BE2C (cell line): Measurements from ENCODE around the gene SYT17.
A peak's percentile ranks its signal among the peaks of the same experiment; 100 is the strongest.

Experiments
- DNase-seq: peaks from one replicate; pipeline ENCODE4 v3.0.0-alpha.2; 2020
- H3K27me3 ChIP-seq: fragments of 250-450 bp; sonication (Bioruptor Pico); 2 replicates; pipeline ENCODE4 v1.5.1; 2020; ENCODE audit warnings: mild to moderate bottlenecking
- H3K36me3 ChIP-seq: fragments of 250-450 bp; sonication (Bioruptor Pico); 2 replicates; pipeline ENCODE4 v1.5.1; 2020; ENCODE audit warnings: mild to moderate bottlenecking
- H3K4me1 ChIP-seq: fragments of 250-450 bp; sonication (Bioruptor Pico); 2 replicates; pipeline ENCODE4 v1.5.1; 2020
- H3K4me3 ChIP-seq: 2 replicates; pipeline ENCODE4 v1.5.1; 2011; ENCODE audit warnings: low read depth, low read length
- H3K9me3 ChIP-seq: fragments of 250-450 bp; sonication (Bioruptor Pico); 2 replicates; pipeline ENCODE4 v1.5.1; 2020
- TF ChIP-seq, protein P1 (sequence below): IDR thresholded peaks from 2 replicates; pipeline ENCODE4 v1.5.1; 2012; ENCODE audit warnings: mild to moderate bottlenecking, low read depth, low read length

SYT17 gene

GRCh38 chr16:19232988-19233387, 64.9 kb downstream of the SYT17 start:
- TF ChIP-seq, protein P1, sequence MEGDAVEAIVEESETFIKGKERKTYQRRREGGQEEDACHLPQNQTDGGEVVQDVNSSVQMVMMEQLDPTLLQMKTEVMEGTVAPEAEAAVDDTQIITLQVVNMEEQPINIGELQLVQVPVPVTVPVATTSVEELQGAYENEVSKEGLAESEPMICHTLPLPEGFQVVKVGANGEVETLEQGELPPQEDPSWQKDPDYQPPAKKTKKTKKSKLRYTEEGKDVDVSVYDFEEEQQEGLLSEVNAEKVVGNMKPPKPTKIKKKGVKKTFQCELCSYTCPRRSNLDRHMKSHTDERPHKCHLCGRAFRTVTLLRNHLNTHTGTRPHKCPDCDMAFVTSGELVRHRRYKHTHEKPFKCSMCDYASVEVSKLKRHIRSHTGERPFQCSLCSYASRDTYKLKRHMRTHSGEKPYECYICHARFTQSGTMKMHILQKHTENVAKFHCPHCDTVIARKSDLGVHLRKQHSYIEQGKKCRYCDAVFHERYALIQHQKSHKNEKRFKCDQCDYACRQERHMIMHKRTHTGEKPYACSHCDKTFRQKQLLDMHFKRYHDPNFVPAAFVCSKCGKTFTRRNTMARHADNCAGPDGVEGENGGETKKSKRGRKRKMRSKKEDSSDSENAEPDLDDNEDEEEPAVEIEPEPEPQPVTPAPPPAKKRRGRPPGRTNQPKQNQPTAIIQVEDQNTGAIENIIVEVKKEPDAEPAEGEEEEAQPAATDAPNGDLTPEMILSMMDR = no peak
- H3K4me1 ChIP-seq = no peaks in the 10 kb centered on the region
- H3K27me3 ChIP-seq = no peaks in the 10 kb centered on the region
- DNase-seq = peak; percentile 38
- no peaks in the 10 kb centered on the region; the same call in 1 of the 2 replicates for H3K9me3 ChIP-seq
- no peak overlapping the region for H3K4me3 ChIP-seq
- H3K36me3 ChIP-seq = no peaks in the 10 kb centered on the region

GRCh38 chr16:19235478-19235877, 67.4 kb downstream of the SYT17 start:
- DNase-seq = no peak
- no peaks in the 10 kb centered on the region for H3K36me3 ChIP-seq
- TF ChIP-seq, protein P1 = no peak
- no peaks in the 10 kb centered on the region for H3K27me3 ChIP-seq
- no peak overlapping the region for H3K4me3 ChIP-seq
- no peaks in the 10 kb centered on the region; the same call in 1 of the 2 replicates for H3K9me3 ChIP-seq
- H3K4me1 ChIP-seq = no peaks in the 10 kb centered on the region

DNA sequence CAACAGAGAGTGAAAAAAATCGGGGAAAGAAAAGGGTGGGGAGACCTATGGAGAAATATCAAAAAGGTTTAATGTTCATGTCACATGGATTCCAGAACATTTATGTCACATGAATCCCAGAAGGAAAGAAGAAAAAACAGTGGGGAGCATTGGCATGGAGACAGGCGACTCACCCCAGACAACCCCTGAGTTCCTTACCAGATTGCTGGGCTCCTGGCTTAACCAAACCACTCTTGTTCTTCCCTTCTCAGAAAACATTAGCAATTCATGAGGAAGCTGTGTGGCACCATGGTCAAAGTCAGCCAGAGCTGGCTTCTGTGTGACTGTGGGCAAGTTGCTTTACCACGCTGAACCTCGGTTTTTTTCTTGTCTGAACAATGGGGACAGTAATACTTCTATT, 67.8 kb downstream of the SYT17 start:
- TF ChIP-seq, protein P1 = no peak
- Histone ChIP-seq H3K4me3 (no peak overlapping the region), H3K9me3 (no peaks in the 10 kb centered on the region; the same call in 1 of the 2 replicates), H3K27me3 (no peaks in the 10 kb centered on the region), H3K4me1 (no peaks in the 10 kb centered on the region), H3K36me3 (no peaks in the 10 kb centered on the region)
- no peak for DNase-seq

DNA sequence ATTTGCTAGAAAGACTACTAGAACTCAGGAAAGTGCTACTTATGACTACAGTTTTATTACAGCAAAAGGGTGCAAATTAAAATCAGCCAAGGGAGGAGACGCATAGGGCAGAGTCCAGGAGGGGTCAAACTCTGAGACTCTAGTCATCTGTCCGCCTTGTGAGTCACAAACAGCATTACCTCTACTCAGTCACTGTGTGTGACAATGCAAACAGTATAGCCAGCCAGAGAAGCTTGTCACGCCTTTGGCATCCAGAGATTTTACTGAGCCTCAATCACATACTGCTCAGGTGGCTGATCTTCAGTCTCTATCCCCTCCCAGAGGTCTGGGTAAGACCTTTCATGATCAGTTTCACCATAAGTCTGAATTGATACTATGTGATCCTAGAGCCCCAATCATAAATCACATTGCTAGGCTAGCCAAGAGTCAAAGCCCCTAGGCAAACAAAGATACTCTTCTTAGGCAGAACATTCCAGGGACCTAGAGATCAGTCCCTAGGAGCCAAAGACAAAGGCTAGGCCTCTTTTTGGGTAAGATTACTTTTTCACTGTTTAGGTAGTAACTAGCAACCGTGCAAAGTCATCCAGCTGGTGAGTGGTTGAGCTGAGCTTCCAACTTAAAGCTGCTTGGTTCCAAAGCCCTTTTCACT, 68.6 kb downstream of the SYT17 start:
- Histone ChIP-seq H3K27me3 (no peaks in the 10 kb centered on the region), H3K9me3 (no peaks in the 10 kb centered on the region), H3K36me3 (no peaks in the 10 kb centered on the region), H3K4me3 (no peak overlapping the region), H3K4me1 (no peaks in the 10 kb centered on the region)
- no peak for DNase-seq
- TF ChIP-seq, protein P1 = no peak

DNA sequence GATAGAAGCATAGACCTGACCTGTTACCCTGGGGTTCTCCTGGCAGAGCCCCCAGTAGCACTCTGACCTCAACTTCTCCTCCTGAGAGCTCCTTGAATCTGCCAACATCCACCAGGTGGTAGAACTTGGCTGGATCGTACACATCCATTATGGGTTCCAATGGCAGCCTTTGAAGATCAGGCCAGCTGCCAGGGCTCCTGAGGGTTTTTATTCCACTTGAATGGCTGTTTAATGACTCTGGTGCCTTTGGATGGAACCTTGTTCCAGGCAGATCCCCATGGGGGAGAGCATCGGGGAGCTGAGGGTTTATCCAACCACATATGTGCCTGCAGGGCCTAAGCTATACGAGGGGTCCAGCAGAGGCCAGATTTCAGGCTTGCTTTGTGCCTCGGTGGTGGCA, 70.4 kb downstream of the SYT17 start:
- H3K4me1 ChIP-seq = no peaks in the 10 kb centered on the region
- H3K36me3 ChIP-seq = no peaks in the 10 kb centered on the region
- TF ChIP-seq, protein P1 = no peak
- no peaks in the 10 kb centered on the region for H3K27me3 ChIP-seq
- no peak overlapping the region for H3K4me3 ChIP-seq
- H3K9me3 ChIP-seq = no peaks in the 10 kb centered on the region; the same call in 1 of the 2 replicates
- DNase-seq = no peak

DNA sequence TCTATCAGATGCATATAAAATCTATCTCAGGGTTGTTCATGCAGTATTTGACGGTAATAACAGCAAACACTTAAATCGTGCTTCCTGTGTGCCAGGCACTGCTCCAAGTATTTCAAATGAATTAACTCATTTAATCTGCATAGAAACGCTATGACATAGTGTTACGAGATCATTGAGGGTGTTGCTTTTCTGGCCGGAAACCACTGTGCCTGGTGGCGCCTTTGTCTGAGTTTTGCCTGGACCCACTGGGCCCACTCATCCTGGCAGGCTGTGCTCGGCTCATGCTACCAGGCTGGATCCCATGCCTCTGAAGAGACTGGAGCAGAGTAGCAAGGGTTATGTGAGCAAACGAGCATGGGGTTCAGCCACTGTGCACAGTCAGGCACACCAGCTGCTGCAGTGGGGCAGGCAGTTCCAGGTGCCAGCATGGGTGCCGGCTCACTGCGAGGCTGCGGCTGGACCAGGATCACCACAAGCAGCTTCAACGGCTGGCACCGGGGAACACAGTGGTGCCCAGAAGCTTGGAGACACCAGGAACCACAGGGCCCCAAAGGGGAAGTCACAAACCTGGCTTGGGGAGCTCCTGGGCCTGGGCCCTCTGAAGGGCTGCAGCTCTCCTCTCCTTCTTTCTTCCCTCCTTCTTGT, 71.6 kb downstream of the SYT17 start:
- no peak for DNase-seq
- TF ChIP-seq, protein P1 = no peak
- Histone ChIP-seq H3K36me3 (no peaks in the 10 kb centered on the region), H3K4me1 (no peaks in the 10 kb centered on the region), H3K27me3 (no peaks in the 10 kb centered on the region), H3K9me3 (no peaks in the 10 kb centered on the region; the same call in 1 of the 2 replicates), H3K4me3 (no peak overlapping the region)
